Endodermal cell (in vitro differentiated cells): ENCODE data around the gene HLA-C. TPM values are rescaled to one million over a fixed set of nuclear protein-coding genes. Genes with fewer than 3 reads are reported as not detected.

ENCODE experiments used
- DNase-seq: peaks from one replicate; pipeline ENCODE4 v3.0.0-alpha.2; 2017
- H3K27ac ChIP-seq: 2 replicates; pipeline ENCODE4 v1.5.1; 2013; ENCODE audit warnings: mild to moderate bottlenecking, low read depth, low read length, moderate library complexity
- H3K27me3 ChIP-seq: 2 replicates; pipeline ENCODE4 v1.6.1; 2013; ENCODE audit warnings: mild to moderate bottlenecking, low read length, moderate library complexity; ENCODE audit not compliant: insufficient read depth, control insufficient read depth, poor library complexity, severe bottlenecking
- H3K36me3 ChIP-seq: 2 replicates; pipeline ENCODE4 v1.7.0; 2013; ENCODE audit warnings: mild to moderate bottlenecking, low read length, moderate library complexity; ENCODE audit not compliant: control insufficient read depth, insufficient read depth
- H3K4me1 ChIP-seq: one replicate; pipeline ENCODE4 v1.7.0; 2013; ENCODE audit warnings: low read length; ENCODE audit not compliant: control insufficient read depth, insufficient read depth
- H3K4me3 ChIP-seq: 2 replicates; pipeline ENCODE4 v1.5.1; 2013; ENCODE audit warnings: mild to moderate bottlenecking, low read length, moderate library complexity
- H3K9ac ChIP-seq: 2 replicates; pipeline ENCODE4 v1.6.1; 2013; ENCODE audit warnings: mild to moderate bottlenecking, low read length, moderate library complexity; ENCODE audit not compliant: poor library complexity, severe bottlenecking; ENCODE audit errors: extremely low read depth
- H3K9me3 ChIP-seq: 2 replicates; pipeline ENCODE4 v1.6.1; 2013; ENCODE audit warnings: mild to moderate bottlenecking, low read length, moderate library complexity; ENCODE audit not compliant: control insufficient read depth
- H3K27ac Mint-ChIP-seq: 2 replicates; pipeline ENCODE4 v1.8.0; 2020; ENCODE audit warnings: mixed read lengths
- H3K27me3 Mint-ChIP-seq: 2 replicates; pipeline ENCODE4 v1.8.0; 2021; ENCODE audit warnings: mild to moderate bottlenecking, mixed read lengths; ENCODE audit not compliant: insufficient read depth
- H3K36me3 Mint-ChIP-seq: 2 replicates; pipeline ENCODE4 v1.8.0; 2020; ENCODE audit warnings: low read depth, mixed read lengths
- H3K4me1 Mint-ChIP-seq: 2 replicates; pipeline ENCODE4 v1.8.0; 2020; ENCODE audit warnings: mixed read lengths
- H3K4me3 Mint-ChIP-seq: 2 replicates; pipeline ENCODE4 v1.8.0; 2020; ENCODE audit warnings: mild to moderate bottlenecking, moderate library complexity, mixed read lengths
- H3K9me3 Mint-ChIP-seq: 2 replicates; pipeline ENCODE4 v1.8.0; 2020; ENCODE audit warnings: mild to moderate bottlenecking, mixed read lengths
- CTCF ChIP-seq: fragments of 200-600 bp; sonication (generic); conservative IDR thresholded peaks from 2 replicates; pipeline ENCODE4 v1.5.0; 2021; ENCODE audit warnings: antibody characterized with exemption, mild to moderate bottlenecking
- WGBS, 2 experiments: methylation state at CpG; one replicate each; pipeline versions ENCODE4 v1.1.5 to v1.1.7; 2013; ENCODE audit warnings: missing lambda C conversion rate in 2 of 2, mixed read lengths in 1 of 2; ENCODE audit not compliant: insufficient coverage in 1 of 2, insufficient read length in 1 of 2; 5-methylcytosine and 5-hydroxymethylcytosine counted together
- long read RNA-seq, 4 experiments: library from polyadenylated mRNA in 2 of 4; library from RNA in 1 of 4; library from capped mRNA in 1 of 4; stranded (forward) in 3 of 4; unstranded in 1 of 4; transcript quantifications; one replicate each; pipeline ENCODE4 v2.0.0, GENCODE V29; 2020 to 2021; ENCODE audit warnings: inconsistent platforms in 1 of 4
- polyA plus RNA-seq, 2 experiments: library from polyadenylated mRNA; stranded (reverse); fragments of 50-300 nt; gene quantifications; one replicate each; pipeline ENCODE4 v1.2.3, GENCODE V29; 2013
- total RNA-seq, 2 donors: library from RNA; stranded (reverse); fragmentation: NEBNext Ultra II Directional in 1 of 2; extraction: Animal tissue kit (Norgen Biotek cat#: 25700) in 1 of 2; gene quantifications; 2 replicates in 1 of 2; 3 replicates in 1 of 2; pipeline ENCODE4 v1.2.1, GENCODE V29; 2021

The HLA-C gene
- 100 to 1,000 TPM; 248 to 442 TPM for total RNA-seq
- 108 TPM for polyA plus RNA-seq (2013, experiment 1 of 2)
- polyA plus RNA-seq (2013, experiment 2 of 2), result 92.0 TPM
- long read RNA-seq, experiment 1, transcript HLA-C-201 (8 exons, 1,536 nt), result major isoform, 70 of 274 reads
- long read RNA-seq, experiment 1, transcript HLA-C-208 (6 exons, 1,880 nt), result minor isoform, 12 of 274 reads
- long read RNA-seq, experiment 1, partial matches to known transcripts, result 114 of 274 reads
- long read RNA-seq, experiment 1, other reads (novel, unspliced or antisense), result 75 of 274 reads
- long read RNA-seq, experiment 2, transcript HLA-C-208 (6 exons, 1,880 nt), result minor isoform, 13 of 312 reads
- long read RNA-seq, experiment 2, transcript HLA-C-201 (8 exons, 1,536 nt), result major isoform, 243 of 312 reads
- long read RNA-seq, experiment 2, partial matches to known transcripts, result 28 of 312 reads
- long read RNA-seq, experiment 2, other reads (novel, unspliced or antisense), result 28 of 312 reads
- long read RNA-seq, experiment 3, transcript HLA-C-201 (8 exons, 1,536 nt), result major isoform, 704 of 793 reads
- long read RNA-seq, experiment 3, partial matches to known transcripts, result 14 of 793 reads
- long read RNA-seq, experiment 3, other reads (novel, unspliced or antisense), result 73 of 793 reads
- long read RNA-seq, experiment 4, transcript HLA-C-208 (6 exons, 1,880 nt), result minor isoform, 47 of 2,336 reads
- long read RNA-seq, experiment 4, transcript HLA-C-201 (8 exons, 1,536 nt), result major isoform, 2,044 of 2,336 reads
- long read RNA-seq, experiment 4, partial matches to known transcripts, result 118 of 2,336 reads
- long read RNA-seq, experiment 4, other reads (novel, unspliced or antisense), result 126 of 2,336 reads

- peak within 1 kb of the TSS; percentile 41 for H3K9ac ChIP-seq
- no peaks in the 10 kb centered on the region for H3K4me1 ChIP-seq
- H3K4me3 ChIP-seq, result peak within 1 kb of the TSS; percentile 79
- peak within 1 kb of the TSS; percentile 70 for H3K4me3 Mint-ChIP-seq
- no peak within 1 kb of the TSS for H3K27ac ChIP-seq
- peaks cover 30% of the 10 kb centered on the region for H3K36me3 Mint-ChIP-seq
- H3K36me3 ChIP-seq, result no peaks in the 10 kb centered on the region
- H3K9me3 ChIP-seq, result no peaks in the 10 kb centered on the region
- peaks cover 8% of the 10 kb centered on the region for H3K4me1 Mint-ChIP-seq
- no peaks in the 10 kb centered on the region for H3K9me3 Mint-ChIP-seq
- H3K27ac Mint-ChIP-seq, result peak within 1 kb of the TSS; percentile 75
- 1% methylated on average over 14 to 62 of the region's 62 CpGs for WGBS, 2 experiments
- no peak for TF ChIP-seq CTCF
- peaks cover 55% of the 10 kb centered on the region for H3K27me3 Mint-ChIP-seq
- DNase-seq, result peak; percentile 96
- peaks cover 30% of the 10 kb centered on the region for H3K27me3 ChIP-seq
These were observed at the start of gene HLA-C for GRCh38 chr6:31271641-31272357. TSS of gene HLA-C (minus strand) at chr6:31272092. CDS start at chr6:31272071, 21 bp downstream.

- no peaks in the 10 kb centered on the region for H3K36me3 Mint-ChIP-seq
- Histone ChIP-seq H3K4me3 (no peak overlapping the region), H3K27ac (no peak overlapping the region), H3K4me1 (no peaks in the 10 kb centered on the region), H3K27me3 (no peaks in the 10 kb centered on the region), H3K9me3 (no peaks in the 10 kb centered on the region), H3K36me3 (no peaks in the 10 kb centered on the region), H3K9ac (no peak overlapping the region)
- DNase-seq, result no peak
- no CpG with 5 or more reads among the region's 1 CpG for WGBS, 2 experiments
- no peaks in the 10 kb centered on the region for H3K9me3 Mint-ChIP-seq
- no peak overlapping the region for H3K27ac Mint-ChIP-seq
- no peaks in the 10 kb centered on the region for H3K4me1 Mint-ChIP-seq
- TF ChIP-seq CTCF, result no peak
- peaks cover 25% of the 10 kb centered on the region for H3K27me3 Mint-ChIP-seq
- no peak overlapping the region for H3K4me3 Mint-ChIP-seq
These were observed 49.3 kb upstream of the HLA-C start for GRCh38 chr6:31321005-31321707.

DNA sequence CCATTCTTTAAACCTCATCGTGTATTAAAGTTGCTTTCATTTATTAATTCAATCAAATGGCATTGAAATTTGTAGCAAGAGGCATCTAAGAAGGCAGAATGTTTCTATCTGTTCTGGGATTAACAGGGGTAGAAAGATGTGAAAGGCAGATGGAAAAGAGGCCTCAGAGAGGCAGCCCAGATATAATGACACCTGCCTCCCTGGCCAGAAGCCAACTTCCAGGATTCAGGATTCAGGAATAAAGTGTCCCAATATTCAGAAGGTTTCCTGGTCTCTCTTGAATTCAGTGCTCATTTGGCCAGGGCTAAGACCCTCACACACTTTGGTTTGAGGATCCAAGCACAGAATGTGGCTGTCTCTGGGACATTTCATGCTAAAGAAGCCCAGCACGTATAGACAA is 45.1 kb upstream of the HLA-C start:
- H3K4me1 Mint-ChIP-seq, result no peaks in the 10 kb centered on the region
- no peaks in the 10 kb centered on the region for H3K36me3 Mint-ChIP-seq
- no peaks in the 10 kb centered on the region for H3K27me3 ChIP-seq
- H3K27ac Mint-ChIP-seq, result no peak overlapping the region
- H3K9me3 ChIP-seq, result no peaks in the 10 kb centered on the region
- no peak overlapping the region for H3K27ac ChIP-seq
- no peaks in the 10 kb centered on the region for H3K4me1 ChIP-seq
- no peaks in the 10 kb centered on the region for H3K36me3 ChIP-seq
- WGBS, 2 experiments, result 80 to 91% methylated on average over 1 to 2 of the region's 2 CpGs
- H3K9ac ChIP-seq, result no peak overlapping the region
- H3K4me3 Mint-ChIP-seq, result no peak overlapping the region
- no peaks in the 10 kb centered on the region for H3K9me3 Mint-ChIP-seq
- TF ChIP-seq CTCF, result no peak
- DNase-seq, result no peak
- peaks cover 21% of the 10 kb centered on the region for H3K27me3 Mint-ChIP-seq
- no peak overlapping the region for H3K4me3 ChIP-seq
